ENCODE measurements around the gene LARGE1.

DNA sequence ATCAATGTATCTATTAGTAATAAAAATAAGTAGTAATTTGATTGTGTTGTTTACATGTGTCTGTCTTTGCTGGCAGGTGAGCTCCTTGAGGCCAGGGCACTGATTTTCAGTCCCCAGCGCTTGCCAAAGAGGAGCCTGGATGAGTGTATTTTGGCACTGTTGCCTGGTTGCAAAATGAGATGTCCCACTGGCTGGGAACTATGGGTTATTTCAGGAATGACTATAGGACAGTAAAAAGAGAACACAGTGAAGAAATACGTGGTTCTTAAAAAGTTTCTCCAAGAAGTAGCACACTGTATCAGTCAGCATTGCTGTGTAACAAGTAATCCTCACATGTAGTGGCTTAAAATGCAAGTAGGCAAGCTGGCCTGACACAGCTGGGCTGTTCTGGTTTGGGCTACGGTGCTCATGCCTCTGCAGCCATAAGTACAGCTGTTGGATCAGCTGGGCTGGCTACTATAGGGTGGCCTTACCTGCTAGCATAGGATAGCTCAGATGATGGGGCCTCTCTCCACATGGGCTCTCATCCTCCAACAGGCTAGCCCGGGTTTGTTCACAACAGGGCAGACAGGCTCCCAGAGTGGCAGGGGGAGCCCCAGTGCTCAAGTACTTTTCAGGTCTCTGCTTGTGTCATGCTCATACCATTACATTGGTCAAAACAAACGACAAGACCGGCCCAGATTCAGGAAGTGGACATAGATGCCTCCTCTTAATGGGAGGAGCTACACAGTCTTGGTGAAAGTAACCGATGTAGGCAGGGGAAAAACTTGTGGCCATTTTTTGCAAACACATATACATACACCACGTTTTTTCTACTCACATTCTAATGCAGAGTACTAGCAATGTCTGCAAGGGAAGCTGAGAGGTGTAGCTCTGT lies 399.1 kb downstream of the LARGE1 start:
- no peak for TF ChIP-seq CTCF (IDR thresholded peaks at IDR 0.05; ENCODE audit: borderline replicate concordance, extremely low read depth, low read length, poor library complexity, severe bottlenecking)
- no peak for TF ChIP-seq EZH2 (IDR thresholded peaks at IDR 0.05; ENCODE audit: borderline replicate concordance, low read depth, low read length, severe bottlenecking)

Measured in DND-41 (cell line).